ENCODE measurements around the gene CDK10. TPM values are rescaled to one million over a fixed set of nuclear protein-coding genes. Genes with fewer than 3 reads are reported as not detected.
A peak's percentile ranks its signal among the peaks of the same experiment; 100 is the strongest.

CDK10 gene
- total RNA-seq, 6 experiments from 2014 or later, result 35.0 to 72.2 (median 53.7) TPM

DNA sequence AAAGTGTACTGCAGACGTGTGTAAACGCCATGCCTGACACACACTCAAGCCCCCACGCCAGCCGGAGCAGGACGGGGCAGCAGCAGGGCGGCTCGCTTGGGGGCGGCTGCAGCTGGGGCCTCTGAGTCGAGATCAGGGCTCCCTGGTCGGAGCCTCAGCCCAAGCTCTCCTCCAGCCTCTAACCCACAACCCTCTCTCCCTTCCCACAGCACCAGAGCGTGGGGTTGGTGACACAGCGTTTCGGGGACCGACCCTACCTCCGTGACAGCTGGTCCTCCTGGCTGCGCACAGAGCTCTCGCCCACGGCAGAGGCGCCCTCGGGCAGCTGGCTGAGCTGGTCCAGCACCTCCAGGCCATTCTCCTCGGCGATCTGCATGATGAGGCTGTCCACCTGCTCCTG lies 40.2 kb upstream of the CDK10 start:
- 86% methylated on average over 5 of the region's 22 CpGs for WGBS (ENCODE audit: insufficient coverage, low coverage, low lambda C conversion rate, missing lambda C conversion rate)
- Histone ChIP-seq H3K4me1 (no peaks in the 10 kb centered on the region), H3K4me3 (no peak overlapping the region), H3K27ac (no peak overlapping the region), H3K36me3 (peaks cover 0 to 23% (median 5%) of the 10 kb centered on the region in 4 donors), H3K9me3 (no peaks in the 10 kb centered on the region), H3K27me3 (no peaks in the 10 kb centered on the region)
- DNase-seq, result no peak
- no peak for ATAC-seq
- intact Hi-C loops (cut with DNase I), result no loop called here
- TF ChIP-seq, protein P1, sequence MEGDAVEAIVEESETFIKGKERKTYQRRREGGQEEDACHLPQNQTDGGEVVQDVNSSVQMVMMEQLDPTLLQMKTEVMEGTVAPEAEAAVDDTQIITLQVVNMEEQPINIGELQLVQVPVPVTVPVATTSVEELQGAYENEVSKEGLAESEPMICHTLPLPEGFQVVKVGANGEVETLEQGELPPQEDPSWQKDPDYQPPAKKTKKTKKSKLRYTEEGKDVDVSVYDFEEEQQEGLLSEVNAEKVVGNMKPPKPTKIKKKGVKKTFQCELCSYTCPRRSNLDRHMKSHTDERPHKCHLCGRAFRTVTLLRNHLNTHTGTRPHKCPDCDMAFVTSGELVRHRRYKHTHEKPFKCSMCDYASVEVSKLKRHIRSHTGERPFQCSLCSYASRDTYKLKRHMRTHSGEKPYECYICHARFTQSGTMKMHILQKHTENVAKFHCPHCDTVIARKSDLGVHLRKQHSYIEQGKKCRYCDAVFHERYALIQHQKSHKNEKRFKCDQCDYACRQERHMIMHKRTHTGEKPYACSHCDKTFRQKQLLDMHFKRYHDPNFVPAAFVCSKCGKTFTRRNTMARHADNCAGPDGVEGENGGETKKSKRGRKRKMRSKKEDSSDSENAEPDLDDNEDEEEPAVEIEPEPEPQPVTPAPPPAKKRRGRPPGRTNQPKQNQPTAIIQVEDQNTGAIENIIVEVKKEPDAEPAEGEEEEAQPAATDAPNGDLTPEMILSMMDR (IDR thresholded peaks at IDR 0.05), result no peak
- no peak for TF ChIP-seq POLR2A (IDR thresholded peaks at IDR 0.05)

DNA sequence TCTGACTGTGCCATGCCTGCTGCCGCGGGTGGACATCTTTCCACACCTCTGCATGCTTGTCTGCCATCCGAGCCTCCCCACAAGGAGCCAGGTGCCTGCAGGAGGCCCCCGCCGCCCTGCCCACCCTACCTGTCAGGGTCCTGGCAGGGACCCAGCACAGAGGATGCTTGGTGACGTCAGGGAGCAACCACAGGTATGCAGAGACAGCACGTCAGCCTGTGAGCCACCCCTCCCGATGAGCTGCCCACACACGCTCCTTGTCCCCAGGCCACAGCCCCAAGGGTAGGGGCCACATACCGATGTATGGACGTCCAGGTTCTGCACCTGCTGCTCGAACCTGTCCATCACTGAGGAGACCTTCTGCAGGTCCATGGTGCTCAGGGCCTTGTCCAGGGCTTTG lies 39.6 kb upstream of the CDK10 start:
- no peak for DNase-seq
- intact Hi-C loops (cut with DNase I), result no loop called here
- ATAC-seq, result no peak

DNA sequence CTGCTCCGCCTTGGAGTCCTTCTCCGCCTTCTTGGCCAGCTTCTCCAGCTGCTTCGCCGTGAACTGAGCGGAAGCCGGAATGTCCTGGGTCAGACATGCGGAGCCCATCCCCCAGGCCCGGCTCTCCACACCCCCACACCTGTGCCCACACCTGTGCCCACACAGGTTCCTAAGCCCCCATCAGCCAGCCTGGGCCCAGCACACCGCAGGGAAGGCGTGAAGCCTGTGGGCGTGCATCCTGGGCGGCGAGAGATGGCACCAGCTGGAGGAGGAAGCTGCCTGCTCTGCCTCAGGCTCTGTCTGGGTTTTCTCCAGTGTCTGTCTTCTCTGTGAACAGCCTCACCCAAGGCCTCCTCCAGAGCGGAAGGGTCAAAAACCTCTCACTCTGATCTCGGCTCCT lies 34.9 kb upstream of the CDK10 start:
- WGBS (ENCODE audit: insufficient coverage, low coverage, low lambda C conversion rate, missing lambda C conversion rate), result 86% methylated on average over 13 of the region's 15 CpGs
- Histone ChIP-seq H3K4me1 (peaks cover 0 to 4% (median 0%) of the 10 kb centered on the region in 4 donors), H3K4me3 (no peak overlapping the region), H3K9me3 (no peaks in the 10 kb centered on the region), H3K36me3 (peaks cover 0 to 8% (median 2%) of the 10 kb centered on the region in 4 donors), H3K27me3 (no peaks in the 10 kb centered on the region), H3K27ac (no peak overlapping the region)
- DNase-seq, result no peak
- intact Hi-C loops (cut with DNase I), result no loop called here
- no peak for TF ChIP-seq POLR2A (IDR thresholded peaks at IDR 0.05)
- TF ChIP-seq, protein P1 (IDR thresholded peaks at IDR 0.05), result no peak
- peak in 1 of 4 donors; percentile 6 for ATAC-seq

More for the DNA sequence above, 39.6 kb upstream of the CDK10 start:
- Histone ChIP-seq H3K4me3 (no peak overlapping the region), H3K36me3 (peaks cover 0 to 23% (median 5%) of the 10 kb centered on the region in 4 donors), H3K4me1 (no peaks in the 10 kb centered on the region), H3K27me3 (no peaks in the 10 kb centered on the region), H3K9me3 (no peaks in the 10 kb centered on the region), H3K27ac (no peak overlapping the region)
- WGBS (ENCODE audit: insufficient coverage, low coverage, low lambda C conversion rate, missing lambda C conversion rate), result 80% methylated on average over 8 of the region's 12 CpGs
- TF ChIP-seq, protein P1 (IDR thresholded peaks at IDR 0.05), result no peak
- TF ChIP-seq POLR2A (IDR thresholded peaks at IDR 0.05), result no peak

DNA sequence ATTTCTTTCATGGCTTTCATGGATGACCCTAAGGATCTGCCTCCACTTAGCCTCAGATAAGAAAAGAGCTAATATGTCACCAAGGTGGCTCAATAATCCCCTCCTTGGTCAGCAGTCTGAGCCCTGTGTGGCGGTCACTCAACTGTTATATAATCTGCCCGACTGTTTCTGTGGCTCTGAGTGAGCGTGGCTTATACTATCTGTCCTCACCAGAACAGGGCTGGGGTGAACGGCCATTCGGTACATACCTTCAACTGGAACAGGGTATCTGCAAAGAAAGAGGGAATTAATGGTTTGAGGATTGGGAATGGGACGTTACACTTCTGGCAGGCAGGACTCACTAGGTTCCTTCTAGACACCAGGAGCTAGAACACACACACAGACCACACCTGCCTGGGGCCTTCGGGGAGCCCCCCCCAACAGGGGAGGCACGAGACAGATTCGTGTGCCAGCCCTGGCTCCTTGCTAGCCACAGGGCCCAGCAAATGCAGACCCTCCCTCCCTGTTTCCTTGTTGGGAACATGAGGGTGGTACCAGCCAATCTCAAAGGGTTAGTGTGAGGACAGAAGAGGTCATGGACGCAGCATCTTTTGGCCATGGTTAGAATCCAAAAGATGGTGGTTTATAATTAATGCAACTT lies 32.7 kb upstream of the CDK10 start:
- TF ChIP-seq, protein P1 (IDR thresholded peaks at IDR 0.05), result no peak
- no peak for TF ChIP-seq POLR2A (IDR thresholded peaks at IDR 0.05)
- Histone ChIP-seq H3K27ac (no peak overlapping the region), H3K9me3 (no peaks in the 10 kb centered on the region), H3K4me3 (no peak overlapping the region), H3K36me3 (no peaks in the 10 kb centered on the region), H3K27me3 (no peaks in the 10 kb centered on the region), H3K4me1 (peaks cover 0 to 10% (median 0%) of the 10 kb centered on the region in 4 donors)
- WGBS (ENCODE audit: insufficient coverage, low coverage, low lambda C conversion rate, missing lambda C conversion rate), result 61% methylated on average over 3 of the region's 10 CpGs
- ATAC-seq (no peak), DNase-seq (no peak)
- intact Hi-C loops (cut with DNase I), result no loop called here

Measured in right lobe of liver (tissue), 6 donors.